Activated CD4-positive, alpha-beta T cell treated with anti-CD3 and anti-CD28 coated beads, Interleukin-2, amount 50 U/mL, for 4 hours (primary cell): Measurements from ENCODE around the gene TRAPPC2L.
"Not testable (repeated sequence)": the region's sequence is repeated elsewhere in the genome, so short reads cannot be mapped to it uniquely, and the experiment has no call there.

ENCODE experiments used
- DNase-seq, 2 experiments: peaks; one replicate each; pipeline ENCODE4 v3.0.0-alpha.2; 2020

TRAPPC2L gene

GRCh38 chr16:88878967-88879787 is 22.2 kb downstream of the TRAPPC2L start:
- no peak for DNase-seq

GRCh38 chr16:88879788-88880055 is 22.8 kb downstream of the TRAPPC2L start:
- no peak for DNase-seq

GRCh38 chr16:88880226-88881006 is 23.5 kb downstream of the TRAPPC2L start:
- DNase-seq = no peak

- no peak for DNase-seq
Observed at GRCh38 chr16:88881007-88881615, 24.2 kb downstream of the TRAPPC2L start.

DNA sequence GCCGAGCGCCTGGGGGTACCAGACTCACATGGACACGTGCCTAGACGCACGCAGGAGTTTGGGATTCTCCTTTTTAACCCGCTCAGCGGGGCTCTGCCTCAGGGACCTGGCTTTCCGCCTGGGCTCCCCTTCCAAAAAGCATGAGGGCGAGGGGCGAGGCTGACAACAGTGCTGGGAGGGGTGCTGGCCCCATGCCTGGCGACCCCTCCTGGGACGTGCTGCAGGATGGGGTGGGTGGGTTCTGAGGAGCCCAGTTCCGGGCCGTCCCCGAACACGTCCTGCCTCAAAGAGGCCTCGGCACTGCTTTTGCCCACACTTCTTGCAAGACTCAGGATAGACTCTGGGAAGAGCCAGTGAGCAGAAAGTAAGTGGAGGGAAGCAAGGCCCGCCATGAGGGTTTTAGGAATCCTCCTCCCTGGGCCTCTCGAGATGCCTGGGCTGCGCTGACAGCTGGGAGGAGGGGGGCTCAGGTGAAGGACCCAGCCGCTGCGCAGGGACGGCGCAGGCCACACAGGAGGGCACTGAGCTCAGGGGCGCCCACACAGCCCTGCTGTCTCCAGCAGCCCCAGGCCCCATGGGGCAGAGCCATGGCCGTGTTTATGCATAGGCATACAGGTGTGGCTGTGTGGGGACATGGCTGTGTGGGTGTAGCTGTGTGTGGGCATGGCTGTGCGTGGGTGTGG is 24.9 kb downstream of the TRAPPC2L start:
- peak in 1 of 2 experiments; percentile 8 for DNase-seq

- DNase-seq = peak in 1 of 2 experiments; percentile 18
Observed at GRCh38 chr16:88882358-88883030, 25.6 kb downstream of the TRAPPC2L start.

GRCh38 chr16:88883117-88883895 is 26.4 kb downstream of the TRAPPC2L start:
- no peak for DNase-seq

GRCh38 chr16:88883946-88884345 is 27.0 kb downstream of the TRAPPC2L start:
- DNase-seq = no peak

DNA sequence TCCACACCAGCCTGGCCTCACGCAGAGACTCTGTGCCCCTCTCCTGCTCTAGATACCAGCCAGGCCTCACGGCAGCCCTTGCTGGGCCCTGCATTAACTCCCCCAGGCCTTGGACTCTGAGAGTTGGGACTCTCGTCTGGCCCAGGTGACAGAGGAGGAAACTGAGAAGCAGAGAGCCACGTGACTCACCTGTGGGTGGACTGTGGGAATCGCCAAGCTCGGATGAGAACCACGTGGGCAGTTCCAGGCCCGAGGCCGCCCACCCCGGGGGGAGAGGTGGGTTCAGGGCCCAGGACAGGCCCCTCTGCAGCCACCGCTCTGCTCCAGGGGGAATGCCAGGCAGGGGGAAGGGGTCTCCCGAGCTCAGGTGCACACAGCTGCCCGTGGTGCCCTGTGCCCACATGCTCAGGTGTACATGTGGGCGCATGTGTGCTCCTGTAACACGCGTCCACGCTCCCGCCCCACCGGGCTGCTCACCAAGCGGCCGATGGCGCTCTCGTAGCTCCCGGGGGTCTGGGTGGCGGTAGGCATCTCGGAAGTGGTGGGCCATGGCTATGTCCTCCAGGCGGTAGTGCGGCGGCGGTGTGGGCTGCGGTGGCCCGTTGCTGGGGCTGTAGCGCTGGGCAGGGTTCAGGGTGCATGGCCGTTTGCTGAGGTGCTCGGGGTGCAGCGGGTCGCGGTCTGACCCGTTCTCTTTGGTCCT is 27.8 kb downstream of the TRAPPC2L start:
- no peak for DNase-seq

DNA sequence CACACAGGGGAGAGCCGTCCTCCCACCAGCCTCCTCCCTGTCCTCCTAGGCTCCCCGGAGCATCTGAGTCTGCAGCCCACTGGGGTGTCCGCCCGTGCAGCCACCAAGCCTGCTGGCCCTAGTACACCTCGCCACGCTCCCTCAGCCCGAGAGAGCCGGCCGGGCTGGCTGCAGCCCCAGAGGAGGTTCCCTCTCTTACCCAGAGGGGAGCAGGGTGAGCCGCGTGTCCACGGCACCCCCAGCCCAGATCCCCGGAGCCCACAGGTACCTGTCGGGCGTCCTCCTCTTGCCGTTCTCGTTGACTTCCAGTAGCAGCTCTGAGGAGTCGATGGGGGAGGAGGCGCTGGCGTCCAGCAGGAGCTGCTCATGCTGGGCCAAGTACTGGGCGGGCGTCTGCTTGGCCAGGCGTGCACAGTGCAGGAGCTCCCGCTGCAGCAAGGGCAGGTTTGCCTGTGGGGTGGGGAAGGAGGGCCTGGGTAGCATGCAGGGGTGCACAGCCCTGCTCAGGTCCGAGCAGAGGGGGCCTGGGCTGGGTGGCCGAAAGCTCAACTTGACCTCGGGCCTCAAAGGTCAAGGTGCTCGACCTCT is 28.9 kb downstream of the TRAPPC2L start:
- DNase-seq = no peak

DNA sequence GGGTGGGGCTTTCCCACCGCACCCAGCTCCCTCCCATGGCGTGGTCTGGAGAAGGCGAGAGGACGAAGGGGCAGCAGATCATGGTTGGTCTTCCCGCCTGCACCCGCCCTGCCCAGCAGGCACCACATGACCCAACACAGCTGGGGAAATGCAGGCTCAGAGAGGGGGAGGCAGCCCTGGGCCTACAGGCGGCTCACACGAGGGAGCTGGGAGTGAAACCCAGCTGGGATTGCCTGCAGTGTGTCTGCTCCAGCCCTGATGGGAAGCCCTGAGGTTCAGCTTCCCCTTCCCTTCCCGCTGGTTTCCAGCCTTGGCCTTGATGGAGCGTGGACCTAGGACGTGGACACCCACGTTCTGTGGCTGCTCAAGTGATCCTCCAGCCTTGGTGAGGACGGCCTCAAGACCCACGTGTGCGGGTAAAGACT is 29.5 kb downstream of the TRAPPC2L start:
- no peak for DNase-seq

GRCh38 chr16:88886845-88887521 is 30.1 kb downstream of the TRAPPC2L start:
- DNase-seq = no peak

- no peak for DNase-seq
Observed at GRCh38 chr16:88888057-88888456, 31.1 kb downstream of the TRAPPC2L start.

- no peak for DNase-seq
Observed at GRCh38 chr16:88888461-88889387, 31.8 kb downstream of the TRAPPC2L start.

DNA sequence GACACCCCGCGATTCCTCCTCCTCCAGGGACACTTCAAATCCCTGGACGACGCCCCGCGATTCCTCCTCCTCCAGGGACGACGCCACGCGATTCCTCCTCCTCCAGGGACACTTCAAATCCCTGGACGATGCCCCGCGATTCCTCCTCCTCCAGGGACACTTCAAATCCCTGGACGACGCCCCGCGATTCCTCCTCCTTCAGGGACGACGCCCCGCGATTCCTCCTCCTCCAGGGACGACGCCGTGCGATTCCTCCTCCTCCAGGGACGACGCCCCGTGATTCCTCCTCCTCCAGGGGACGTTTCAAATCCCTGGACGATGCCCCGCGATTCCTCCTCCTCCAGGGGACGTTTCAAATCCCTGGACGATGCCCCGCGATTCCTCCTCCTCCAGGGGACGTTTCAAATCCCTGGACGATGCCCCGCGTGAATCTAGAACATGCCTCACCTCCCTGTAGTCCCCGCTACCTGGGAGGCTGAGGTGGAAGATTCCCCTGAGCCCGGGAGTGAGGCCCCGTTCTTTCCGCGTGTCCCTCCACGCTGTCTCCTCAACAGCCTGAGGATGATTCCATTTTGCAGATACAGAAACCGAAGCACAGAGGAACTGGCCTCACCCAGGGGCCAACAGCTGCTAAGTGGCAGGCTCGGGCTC is 32.9 kb downstream of the TRAPPC2L start:
- DNase-seq = not testable (repeated sequence)

- DNase-seq = no peak
Observed at GRCh38 chr16:88891083-88891482, 34.2 kb downstream of the TRAPPC2L start.

DNA sequence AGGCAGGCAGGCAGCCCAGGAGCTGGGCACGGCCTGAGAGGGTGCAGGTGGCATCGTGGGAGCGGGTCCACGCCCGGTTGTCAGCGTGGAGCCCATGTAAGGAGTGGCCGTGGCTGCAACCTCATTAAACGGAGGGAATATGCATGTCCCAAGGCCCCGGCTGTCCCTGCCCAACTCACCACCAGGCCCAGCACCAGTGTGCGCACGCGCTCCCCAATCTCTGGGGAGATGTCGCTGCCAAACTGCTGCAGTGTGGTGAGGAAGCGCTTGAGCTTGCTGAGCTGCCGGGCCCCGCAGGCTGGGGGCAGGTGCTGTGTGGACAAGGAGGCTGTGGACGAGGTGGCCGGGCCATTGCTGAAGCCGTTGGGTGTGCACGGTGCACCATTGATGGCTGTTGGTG is 35.1 kb downstream of the TRAPPC2L start:
- no peak for DNase-seq
